GM21786 (cell line): Measurements from ENCODE around the gene MPHOSPH6.
"Not testable (repeated sequence)": the region's sequence is repeated elsewhere in the genome, so short reads cannot be mapped to it uniquely, and the experiment has no call there.

Source experiments
- ATAC-seq: cut with Tn5 transposase; IDR thresholded peaks from one replicate; pipeline ENCODE4 v1.9.1; 2021; ENCODE audit not compliant: unreplicated experiment

The MPHOSPH6 gene

DNA sequence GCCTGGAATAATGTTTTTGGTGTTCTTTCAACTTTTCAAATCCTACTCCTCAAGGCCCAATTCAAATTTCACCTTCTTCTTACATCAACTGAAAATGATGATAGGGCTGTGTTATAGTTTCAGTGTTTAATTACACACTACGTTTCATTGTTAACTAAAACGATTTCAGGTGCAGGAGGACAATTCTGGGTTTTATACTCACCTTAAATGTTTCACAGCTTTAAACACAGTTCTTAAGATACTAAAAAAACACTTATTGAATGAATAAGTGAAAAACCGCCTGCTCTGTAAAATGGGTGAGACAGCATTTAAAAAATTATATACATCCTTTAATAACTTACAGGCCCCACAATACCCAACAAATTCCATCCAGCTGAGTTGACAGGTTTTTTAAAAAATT is 6.2 kb upstream of the MPHOSPH6 start:
- no peak for ATAC-seq

DNA sequence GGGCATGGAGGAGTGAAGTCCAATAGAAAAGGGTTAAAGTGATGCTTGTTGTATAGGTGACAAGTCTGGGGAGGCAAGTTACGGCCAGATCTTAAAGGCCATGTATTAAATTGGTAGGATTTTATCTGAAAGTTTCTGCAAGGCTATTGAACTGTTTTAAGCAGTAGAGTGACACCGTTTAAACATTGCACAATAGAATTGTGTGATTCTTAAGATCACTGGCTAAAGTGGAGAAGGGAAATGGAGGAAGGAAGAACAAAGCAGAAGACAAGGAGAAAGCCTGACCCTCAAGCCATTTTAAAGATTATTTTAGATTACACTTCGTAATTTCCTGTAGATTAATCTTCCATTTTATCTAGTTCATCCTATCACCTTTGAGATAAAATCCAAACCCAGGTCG is 5.6 kb upstream of the MPHOSPH6 start:
- no peak for ATAC-seq

DNA sequence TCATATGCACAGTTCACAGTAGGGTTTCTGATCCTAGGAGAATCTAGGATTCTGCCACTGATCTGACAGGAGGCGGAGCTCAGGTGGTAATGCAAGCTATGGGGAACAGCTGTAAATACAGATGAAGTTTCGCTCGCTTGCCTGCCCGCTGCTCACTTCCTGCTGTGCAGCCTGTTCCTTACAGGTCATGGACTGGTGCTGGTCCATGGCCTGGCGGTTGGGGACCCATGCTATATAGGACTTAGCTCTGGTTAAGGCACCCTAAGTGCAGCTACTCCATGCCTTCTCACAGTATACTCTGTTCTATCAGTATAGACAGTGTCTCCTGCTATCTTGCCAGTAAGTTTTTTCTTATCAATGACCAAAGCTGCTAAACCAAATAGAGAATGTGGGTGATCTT is 2.4 kb downstream of the MPHOSPH6 start:
- ATAC-seq = no peak

GRCh38 chr16:82160226-82160625 is 9.8 kb downstream of the MPHOSPH6 start:
- no peak for ATAC-seq

- no peak for ATAC-seq
Observed at GRCh38 chr16:82157836-82158235, 12.2 kb downstream of the MPHOSPH6 start.

DNA sequence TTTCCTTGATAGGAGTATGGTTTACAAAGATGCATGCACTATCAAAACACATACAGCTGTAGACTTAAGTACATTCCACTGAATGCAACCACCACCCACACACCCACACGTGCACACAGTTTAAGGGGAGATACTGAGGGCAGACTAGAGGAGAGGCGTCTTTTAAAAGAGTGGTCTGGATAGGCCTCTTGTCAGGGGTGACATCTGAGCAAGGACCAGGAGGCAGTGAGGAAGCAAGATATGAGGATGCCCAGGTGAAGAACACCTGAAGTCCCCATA is 12.6 kb downstream of the MPHOSPH6 start:
- no peak for ATAC-seq

DNA sequence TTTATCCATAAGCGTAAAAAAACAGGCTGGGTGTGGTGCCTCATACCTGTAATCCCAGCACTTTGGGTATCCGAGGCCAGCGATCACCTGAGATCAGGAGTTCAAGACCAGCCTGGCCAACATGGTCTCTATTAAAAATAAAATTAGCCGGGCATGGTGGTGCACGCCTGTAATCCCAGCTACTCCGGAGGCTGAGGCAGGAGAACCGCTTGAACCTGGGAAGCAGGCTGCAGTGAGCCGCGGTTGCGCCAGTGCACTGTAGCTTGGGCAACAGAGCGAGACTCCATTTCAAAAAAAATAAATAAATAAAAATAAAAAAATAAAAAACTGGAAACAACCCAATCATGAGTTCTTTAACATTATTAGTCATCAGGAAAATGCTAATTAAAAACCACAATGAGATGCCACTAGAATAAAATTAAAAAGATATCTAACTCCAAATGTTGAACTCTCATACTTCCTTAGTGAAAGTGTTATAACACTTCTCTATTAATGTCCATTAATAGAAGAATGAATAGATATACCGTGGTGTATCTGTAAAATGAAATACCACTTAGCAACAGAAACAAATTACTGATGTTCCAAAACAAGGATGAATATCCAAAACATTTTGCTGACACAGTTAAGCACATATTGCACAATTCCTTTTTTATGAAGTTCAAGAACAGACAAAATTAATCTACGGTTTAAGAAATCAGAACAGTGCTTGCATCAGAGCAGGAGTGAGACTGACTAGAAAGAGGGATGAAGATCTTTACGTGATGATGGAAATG is 13.1 kb downstream of the MPHOSPH6 start:
- ATAC-seq = no peak

GRCh38 chr16:82152641-82153112 is 17.3 kb downstream of the MPHOSPH6 start:
- no peak for ATAC-seq

GRCh38 chr16:82152196-82152595 is 17.8 kb downstream of the MPHOSPH6 start:
- no peak for ATAC-seq

- ATAC-seq = no peak
Observed at GRCh38 chr16:82150549-82150948, 19.5 kb downstream of the MPHOSPH6 start.

DNA sequence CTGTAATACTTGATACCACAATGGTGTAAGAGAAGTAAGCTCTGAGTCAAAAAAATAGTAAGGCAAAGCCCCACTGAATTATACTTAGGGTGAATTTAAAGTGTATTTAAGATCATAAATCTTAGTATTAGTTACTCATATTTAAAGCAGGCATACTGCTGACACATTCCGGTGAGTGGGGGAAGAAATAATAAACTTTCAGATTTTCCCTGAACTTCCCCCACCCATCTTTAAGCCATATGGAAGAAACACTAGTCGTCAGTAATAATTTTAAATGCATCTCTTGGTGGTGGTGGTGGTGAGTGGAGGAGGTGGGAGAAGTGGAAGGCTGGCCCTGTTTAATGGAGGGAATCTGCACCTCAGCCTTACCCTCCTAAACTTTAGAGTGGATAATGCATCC is 20.5 kb downstream of the MPHOSPH6 start:
- ATAC-seq = no peak

DNA sequence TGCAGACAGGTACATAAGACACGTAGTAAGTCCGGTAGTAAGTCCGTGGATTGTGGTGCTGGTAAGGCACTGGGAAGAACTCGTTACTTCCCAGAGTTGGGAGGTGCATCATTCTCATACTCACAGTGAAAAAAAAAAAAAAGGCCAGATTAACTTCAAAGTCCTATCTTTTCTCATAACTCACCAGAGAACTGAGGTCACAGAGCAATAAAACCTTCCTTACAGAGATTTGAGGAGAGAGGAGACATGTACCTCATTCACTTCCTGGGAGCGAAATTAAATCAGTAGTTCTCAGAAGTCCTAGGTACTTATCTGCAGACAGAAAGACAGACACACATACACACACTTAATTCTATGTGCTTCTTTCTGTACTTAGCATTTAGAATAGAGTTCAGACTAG is 22.5 kb downstream of the MPHOSPH6 start:
- ATAC-seq = no peak

- no peak for ATAC-seq
Observed at GRCh38 chr16:82146957-82147356, 23.1 kb downstream of the MPHOSPH6 start.

DNA sequence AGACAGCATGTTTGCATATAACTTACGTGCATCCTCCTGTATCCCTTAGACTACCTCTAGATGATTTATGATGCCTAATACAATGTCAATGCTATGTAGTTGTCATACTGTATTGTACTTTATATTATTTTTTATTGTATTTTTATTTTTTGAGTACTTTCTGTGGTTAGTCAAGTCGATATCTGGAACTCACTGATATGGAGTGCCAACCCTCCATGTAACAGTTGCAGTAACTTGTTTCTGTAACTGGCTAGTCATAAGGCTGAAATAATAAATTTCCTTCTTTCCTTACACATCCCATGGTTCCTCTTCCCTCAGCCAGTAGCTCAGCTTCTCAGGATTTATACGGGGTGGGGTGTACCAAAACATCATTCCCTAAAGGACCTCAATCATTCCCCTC is 23.5 kb downstream of the MPHOSPH6 start:
- ATAC-seq = no peak

GRCh38 chr16:82139286-82139571 is 30.8 kb downstream of the MPHOSPH6 start:
- ATAC-seq = not testable (repeated sequence)

GRCh38 chr16:82138478-82139285 is 31.3 kb downstream of the MPHOSPH6 start:
- ATAC-seq = no peak

- ATAC-seq = no peak
Observed at GRCh38 chr16:82137822-82138167, 32.2 kb downstream of the MPHOSPH6 start.

GRCh38 chr16:82136956-82137821 is 32.8 kb downstream of the MPHOSPH6 start:
- no peak for ATAC-seq

DNA sequence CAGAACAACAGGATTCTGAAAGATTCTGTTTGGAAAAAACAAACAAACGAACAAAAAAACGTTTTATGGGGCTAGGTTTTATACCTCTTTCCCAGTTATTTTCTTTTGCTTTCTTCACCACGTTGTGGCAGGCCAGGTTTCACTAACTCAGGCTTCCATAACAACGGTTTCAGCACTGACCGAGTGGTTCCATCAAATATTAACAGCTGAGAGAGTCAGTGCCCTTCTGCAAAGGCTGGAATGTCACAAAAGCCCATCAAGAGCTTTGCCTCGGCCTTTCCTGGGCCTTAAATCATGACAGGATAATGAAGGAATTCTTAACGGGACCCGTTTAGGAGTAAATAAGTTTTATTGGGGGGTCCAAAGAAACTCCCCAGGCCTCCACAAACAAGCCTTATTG is 34.2 kb downstream of the MPHOSPH6 start:
- ATAC-seq = no peak

DNA sequence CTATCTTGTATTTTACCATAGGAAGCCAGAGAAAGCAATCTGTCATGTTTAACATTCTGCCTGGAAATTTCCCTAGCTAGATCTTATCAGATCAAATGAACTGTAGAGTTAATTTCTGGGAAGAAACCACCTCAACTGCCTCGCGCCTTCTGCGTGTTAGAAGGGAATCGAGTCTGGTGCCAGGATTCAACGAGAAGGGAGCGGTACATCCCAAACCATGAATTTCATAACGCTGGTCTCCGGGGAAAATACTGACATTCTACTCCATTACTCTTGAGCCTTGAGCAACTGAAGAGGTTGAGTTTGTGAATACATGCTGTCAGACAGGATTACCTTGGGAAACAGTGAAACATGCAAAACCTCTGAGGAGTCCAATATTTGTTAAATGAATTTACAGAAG is 35.2 kb downstream of the MPHOSPH6 start:
- no peak for ATAC-seq

DNA sequence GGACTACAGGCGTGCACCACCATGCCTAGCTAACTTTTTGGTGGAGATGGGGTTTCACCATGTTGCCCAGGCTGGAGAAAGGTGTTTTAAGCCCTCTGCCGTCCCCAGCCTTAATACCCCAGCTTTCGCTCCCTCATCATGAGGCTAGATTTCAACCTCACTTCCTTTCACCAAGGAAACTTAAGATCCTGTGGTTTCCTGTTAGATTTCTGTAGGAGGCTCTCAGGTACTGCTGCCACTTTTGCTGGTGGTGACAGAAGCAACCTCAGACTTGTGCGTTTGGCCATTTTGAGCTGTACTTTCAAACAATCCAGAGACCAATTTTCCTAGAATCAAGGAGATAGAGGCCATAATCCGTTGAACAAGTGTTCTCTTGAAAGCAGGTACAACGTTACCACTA is 36.2 kb downstream of the MPHOSPH6 start:
- ATAC-seq = no peak

- ATAC-seq = no peak
Observed at GRCh38 chr16:82129881-82130280, 40.1 kb downstream of the MPHOSPH6 start.
